ENCODE results near the gene EEFSEC.

The EEFSEC gene

DNA sequence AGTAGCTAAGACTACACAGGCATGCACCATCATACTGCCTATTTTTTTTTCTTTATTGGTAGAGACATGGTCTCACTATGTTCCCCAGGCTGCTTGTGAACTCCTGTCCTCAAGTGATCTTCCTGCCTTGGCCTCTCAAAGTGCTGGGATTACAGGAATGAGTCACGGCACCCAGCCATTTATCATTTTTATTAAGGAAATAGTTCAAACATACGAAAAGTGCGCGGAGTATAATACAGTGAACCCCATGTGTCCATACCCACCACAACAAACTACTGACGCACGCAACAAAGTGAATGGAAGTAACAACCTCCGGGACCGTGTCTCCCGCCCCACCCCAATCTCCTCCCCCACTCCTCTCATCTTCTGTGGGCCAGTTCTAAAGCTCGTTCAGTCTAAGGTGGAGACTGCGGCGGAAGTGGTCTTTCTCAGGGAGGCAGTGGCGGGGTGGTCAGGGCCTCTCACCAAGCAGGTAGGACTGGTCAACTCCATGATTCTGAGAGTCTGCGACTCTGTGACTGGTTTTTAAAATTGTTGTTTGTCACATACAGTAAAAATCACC lies 271.3 kb downstream of the EEFSEC start:
- no peak overlapping the region for H3K9ac ChIP-seq (ENCODE audit: low read length)
- H3K9me3 ChIP-seq (ENCODE audit: control insufficient read depth, low read length) = no peaks in the 10 kb centered on the region
- peaks cover 27% of the 10 kb centered on the region for H3K27me3 ChIP-seq (ENCODE audit: control insufficient read depth, insufficient read depth, low read length)
- no peaks in the 10 kb centered on the region for H3K36me3 ChIP-seq (ENCODE audit: control insufficient read depth, insufficient read depth, low read length)
- no peak overlapping the region for H3K4me3 ChIP-seq (ENCODE audit: low read length)
- peaks cover 4% of the 10 kb centered on the region for H3K4me1 ChIP-seq (ENCODE audit: control insufficient read depth, insufficient read depth, low read length)

GRCh38 chr3:128425142-128425845 lies 272.0 kb downstream of the EEFSEC start:
- Histone ChIP-seq H3K9ac (ENCODE audit: low read length) (no peak overlapping the region), H3K9me3 (ENCODE audit: control insufficient read depth, low read length) (no peaks in the 10 kb centered on the region), H3K4me3 (ENCODE audit: low read length) (no peak overlapping the region), H3K4me1 (ENCODE audit: control insufficient read depth, insufficient read depth, low read length) (peaks cover 4% of the 10 kb centered on the region), H3K27me3 (ENCODE audit: control insufficient read depth, insufficient read depth, low read length) (peaks cover 32% of the 10 kb centered on the region), H3K36me3 (ENCODE audit: control insufficient read depth, insufficient read depth, low read length) (no peaks in the 10 kb centered on the region)

GRCh38 chr3:128425846-128426127 lies 272.5 kb downstream of the EEFSEC start:
- no peaks in the 10 kb centered on the region for H3K36me3 ChIP-seq (ENCODE audit: control insufficient read depth, insufficient read depth, low read length)
- peak overlapping the region; percentile 43 for H3K9ac ChIP-seq (ENCODE audit: low read length)
- H3K27me3 ChIP-seq (ENCODE audit: control insufficient read depth, insufficient read depth, low read length) = peaks cover 37% of the 10 kb centered on the region
- peaks cover 4% of the 10 kb centered on the region for H3K4me1 ChIP-seq (ENCODE audit: control insufficient read depth, insufficient read depth, low read length)
- no peak overlapping the region for H3K4me3 ChIP-seq (ENCODE audit: low read length)
- no peaks in the 10 kb centered on the region for H3K9me3 ChIP-seq (ENCODE audit: control insufficient read depth, low read length)

- Histone ChIP-seq H3K9ac (ENCODE audit: low read length) (peak overlapping the region; percentile 43), H3K27me3 (ENCODE audit: control insufficient read depth, insufficient read depth, low read length) (peaks cover 41% of the 10 kb centered on the region), H3K4me1 (ENCODE audit: control insufficient read depth, insufficient read depth, low read length) (peaks cover 4% of the 10 kb centered on the region), H3K4me3 (ENCODE audit: low read length) (no peak overlapping the region), H3K9me3 (ENCODE audit: control insufficient read depth, low read length) (no peaks in the 10 kb centered on the region), H3K36me3 (ENCODE audit: control insufficient read depth, insufficient read depth, low read length) (no peaks in the 10 kb centered on the region)
Observed at GRCh38 chr3:128426128-128426921, 273.0 kb downstream of the EEFSEC start.

DNA sequence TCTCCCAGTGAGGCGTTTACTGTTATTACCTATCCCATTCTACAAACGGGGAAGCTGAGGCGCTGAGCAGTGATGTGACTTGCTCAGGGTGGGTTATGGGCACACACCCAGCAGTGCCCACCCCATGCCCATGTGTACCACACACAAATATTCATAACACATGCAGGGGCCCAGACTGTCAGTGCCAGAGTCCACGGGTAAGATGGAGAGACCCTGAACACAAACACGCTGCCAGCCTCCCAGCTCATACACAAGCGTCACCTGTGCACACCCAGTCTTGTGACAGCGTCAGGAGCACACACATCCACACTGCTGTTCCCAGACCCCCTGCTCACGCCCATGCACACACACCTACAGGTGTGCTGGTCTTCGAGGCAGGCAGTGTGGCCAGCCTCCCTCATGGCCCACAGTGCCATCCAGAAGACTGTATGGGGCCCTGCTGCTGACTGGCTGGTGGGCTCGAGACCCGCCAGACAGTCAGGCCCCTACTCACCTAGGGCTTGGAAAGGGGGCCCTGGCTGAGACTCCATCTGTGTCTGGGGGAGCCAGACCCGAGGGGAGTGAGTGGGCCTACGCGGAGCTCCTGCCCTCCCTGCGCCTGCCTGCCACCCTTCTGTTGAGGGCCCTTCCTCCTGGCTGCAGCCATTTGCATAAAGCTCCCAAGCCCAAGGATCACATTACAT lies 274.0 kb downstream of the EEFSEC start:
- Histone ChIP-seq H3K9me3 (ENCODE audit: control insufficient read depth, low read length) (no peaks in the 10 kb centered on the region), H3K27me3 (ENCODE audit: control insufficient read depth, insufficient read depth, low read length) (peaks cover 51% of the 10 kb centered on the region), H3K4me1 (ENCODE audit: control insufficient read depth, insufficient read depth, low read length) (peaks cover 5% of the 10 kb centered on the region), H3K4me3 (ENCODE audit: low read length) (no peak overlapping the region), H3K36me3 (ENCODE audit: control insufficient read depth, insufficient read depth, low read length) (no peaks in the 10 kb centered on the region), H3K9ac (ENCODE audit: low read length) (no peak overlapping the region)

DNA sequence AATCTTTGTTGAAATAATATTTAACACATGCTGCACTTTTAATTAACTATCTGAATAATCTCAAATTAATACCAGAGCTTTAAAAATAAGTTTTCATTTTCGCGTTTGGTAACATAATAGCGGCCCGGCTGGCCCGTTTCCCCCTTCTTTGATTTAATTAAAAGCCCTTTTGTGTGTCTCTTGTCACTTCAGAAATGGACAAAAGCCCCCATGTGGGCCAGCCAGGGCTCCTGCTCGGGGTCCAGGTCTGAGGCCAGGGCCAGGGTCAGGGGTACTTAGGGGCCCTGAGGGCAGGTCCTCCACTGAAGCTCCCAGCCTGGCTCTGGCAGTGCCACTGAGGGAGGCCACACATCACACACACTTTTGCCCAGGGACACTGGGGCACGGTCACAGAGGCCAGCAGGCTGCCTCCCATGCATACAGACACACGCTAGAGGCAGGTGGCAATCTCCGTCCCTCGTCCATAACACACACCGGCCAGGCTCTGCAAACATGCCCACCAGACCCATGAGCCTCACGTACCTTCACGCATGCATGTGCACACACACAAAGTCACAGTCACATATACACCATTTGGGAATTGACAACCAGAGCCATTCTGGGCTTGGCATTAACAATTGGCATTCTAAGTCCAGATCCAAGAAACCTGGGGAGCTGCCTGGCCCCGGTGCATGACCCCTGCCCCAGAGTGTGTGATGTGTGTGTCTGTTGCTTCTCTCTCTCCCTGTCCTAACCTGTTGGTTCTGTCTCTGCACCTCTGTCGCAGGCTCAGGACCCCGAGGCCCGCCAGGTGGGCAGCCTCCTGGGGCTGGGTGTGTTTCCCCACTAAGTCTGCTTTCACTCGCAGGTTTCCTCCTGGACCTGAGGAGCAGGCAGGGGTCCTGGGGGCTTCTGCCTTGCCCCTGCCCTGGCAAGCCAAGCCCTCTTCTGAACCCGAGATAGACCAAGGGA lies 274.9 kb downstream of the EEFSEC start:
- H3K36me3 ChIP-seq (ENCODE audit: control insufficient read depth, insufficient read depth, low read length) = no peaks in the 10 kb centered on the region
- H3K9ac ChIP-seq (ENCODE audit: low read length) = no peak overlapping the region
- no peaks in the 10 kb centered on the region for H3K9me3 ChIP-seq (ENCODE audit: control insufficient read depth, low read length)
- peaks cover 59% of the 10 kb centered on the region for H3K27me3 ChIP-seq (ENCODE audit: control insufficient read depth, insufficient read depth, low read length)
- no peak overlapping the region for H3K4me3 ChIP-seq (ENCODE audit: low read length)
- peaks cover 8% of the 10 kb centered on the region for H3K4me1 ChIP-seq (ENCODE audit: control insufficient read depth, insufficient read depth, low read length)

- H3K4me3 ChIP-seq (ENCODE audit: low read length) = no peak overlapping the region
- H3K27me3 ChIP-seq (ENCODE audit: control insufficient read depth, insufficient read depth, low read length) = peaks cover 69% of the 10 kb centered on the region
- peaks cover 8% of the 10 kb centered on the region for H3K4me1 ChIP-seq (ENCODE audit: control insufficient read depth, insufficient read depth, low read length)
- H3K9me3 ChIP-seq (ENCODE audit: control insufficient read depth, low read length) = no peaks in the 10 kb centered on the region
- H3K36me3 ChIP-seq (ENCODE audit: control insufficient read depth, insufficient read depth, low read length) = no peaks in the 10 kb centered on the region
- H3K9ac ChIP-seq (ENCODE audit: low read length) = no peak overlapping the region
Observed at GRCh38 chr3:128429275-128429674, 276.0 kb downstream of the EEFSEC start.

DNA sequence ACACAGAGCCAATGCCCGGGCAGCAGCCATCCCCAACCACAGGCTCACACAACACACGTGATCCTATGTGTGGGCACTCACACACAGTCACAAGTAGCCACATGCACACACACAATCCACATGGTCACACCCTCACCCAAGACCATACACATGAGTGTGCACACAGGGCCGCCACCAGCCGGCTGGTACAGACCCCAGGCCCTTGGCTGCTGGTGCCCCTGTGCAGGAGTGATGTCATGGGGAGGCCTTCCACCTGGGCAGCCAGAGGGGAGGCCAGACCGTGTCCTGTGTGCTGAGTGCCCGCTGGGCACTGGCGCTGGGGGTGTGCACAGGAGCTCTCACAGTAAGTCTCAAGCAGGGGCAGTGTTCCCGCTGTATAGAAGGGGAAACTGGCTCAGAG lies 276.5 kb downstream of the EEFSEC start:
- Histone ChIP-seq H3K9me3 (ENCODE audit: control insufficient read depth, low read length) (no peaks in the 10 kb centered on the region), H3K9ac (ENCODE audit: low read length) (no peak overlapping the region), H3K4me3 (ENCODE audit: low read length) (no peak overlapping the region), H3K27me3 (ENCODE audit: control insufficient read depth, insufficient read depth, low read length) (peaks cover 73% of the 10 kb centered on the region), H3K36me3 (ENCODE audit: control insufficient read depth, insufficient read depth, low read length) (no peaks in the 10 kb centered on the region), H3K4me1 (ENCODE audit: control insufficient read depth, insufficient read depth, low read length) (peaks cover 8% of the 10 kb centered on the region)

GRCh38 chr3:128430301-128430700 lies 277.0 kb downstream of the EEFSEC start:
- Histone ChIP-seq H3K9ac (ENCODE audit: low read length) (no peak overlapping the region), H3K4me1 (ENCODE audit: control insufficient read depth, insufficient read depth, low read length) (peaks cover 8% of the 10 kb centered on the region), H3K4me3 (ENCODE audit: low read length) (no peak overlapping the region), H3K9me3 (ENCODE audit: control insufficient read depth, low read length) (no peaks in the 10 kb centered on the region), H3K36me3 (ENCODE audit: control insufficient read depth, insufficient read depth, low read length) (no peaks in the 10 kb centered on the region), H3K27me3 (ENCODE audit: control insufficient read depth, insufficient read depth, low read length) (peaks cover 75% of the 10 kb centered on the region)

- H3K4me3 ChIP-seq (ENCODE audit: low read length) = no peak overlapping the region
- peaks cover 75% of the 10 kb centered on the region for H3K27me3 ChIP-seq (ENCODE audit: control insufficient read depth, insufficient read depth, low read length)
- H3K9ac ChIP-seq (ENCODE audit: low read length) = no peak overlapping the region
- peaks cover 8% of the 10 kb centered on the region for H3K4me1 ChIP-seq (ENCODE audit: control insufficient read depth, insufficient read depth, low read length)
- no peaks in the 10 kb centered on the region for H3K36me3 ChIP-seq (ENCODE audit: control insufficient read depth, insufficient read depth, low read length)
- no peaks in the 10 kb centered on the region for H3K9me3 ChIP-seq (ENCODE audit: control insufficient read depth, low read length)
Observed at GRCh38 chr3:128430731-128431130, 277.4 kb downstream of the EEFSEC start.

- Histone ChIP-seq H3K4me1 (ENCODE audit: control insufficient read depth, insufficient read depth, low read length) (peaks cover 4% of the 10 kb centered on the region), H3K9me3 (ENCODE audit: control insufficient read depth, low read length) (no peaks in the 10 kb centered on the region), H3K9ac (ENCODE audit: low read length) (no peak overlapping the region), H3K36me3 (ENCODE audit: control insufficient read depth, insufficient read depth, low read length) (no peaks in the 10 kb centered on the region), H3K4me3 (ENCODE audit: low read length) (no peak overlapping the region), H3K27me3 (ENCODE audit: control insufficient read depth, insufficient read depth, low read length) (peaks cover 74% of the 10 kb centered on the region)
Observed at GRCh38 chr3:128431803-128432300, 278.6 kb downstream of the EEFSEC start.

Data from mucosa of stomach (tissue), 1 donor.